PC-9 (cell line): Measurements from ENCODE around the gene TRPM1. TPM values are rescaled to one million over a fixed set of nuclear protein-coding genes. Genes with fewer than 3 reads are reported as not detected.

Source experiments
- BruUV-seq: library from RNA; stranded (reverse); fragments of 400-500 nt; replicated peaks from 2 replicates; lab custom pipeline; 2021; lab: Mats Ljungman, UMichigan
- CTCF ChIA-PET: fragments of 300-600 bp; sonication (Branson Sonifier 250); formaldehyde crosslinking; loops from one replicate; lab custom pipeline; 2022; ENCODE audit warnings: antibody characterized with exemption; lab: Charles Lee
- POLR2A ChIA-PET: fragments of 300-600 bp; sonication (Branson Sonifier 250); formaldehyde crosslinking; loops from one replicate; lab custom pipeline; 2022; ENCODE audit warnings: antibody characterized with exemption; ENCODE audit not compliant: unreplicated experiment; lab: Charles Lee
- DNase-seq, 2 experiments: peaks; one replicate each; pipeline versions ENCODE4 v3.0.0 to v3.0.0-alpha.2; 2015 to 2022; ENCODE audit warnings: mixed read lengths in 1 of 2
- H2AFZ ChIP-seq: fragments of 200-600 bp; sonication (generic); 2 replicates; pipeline ENCODE4 v1.8.1; 2017; ENCODE audit warnings: antibody characterized with exemption
- H3F3A ChIP-seq: fragments of 200-600 bp; sonication (generic); 2 replicates; pipeline ENCODE4 v1.8.1; 2017; ENCODE audit warnings: antibody characterized with exemption, mild to moderate bottlenecking, low read depth; ENCODE audit not compliant: insufficient read depth
- H3K27ac ChIP-seq: fragments of 200-600 bp; sonication (generic); 2 replicates; pipeline ENCODE4 v1.6.1; 2016; ENCODE audit warnings: mixed run types
- H3K27me3 ChIP-seq: fragments of 200-600 bp; sonication (generic); 2 replicates; pipeline ENCODE4 v1.6.1; 2016; ENCODE audit warnings: low read depth, mixed run types; ENCODE audit not compliant: insufficient read depth
- H3K36me3 ChIP-seq: fragments of 200-600 bp; sonication (generic); 2 replicates; pipeline ENCODE4 v1.6.1; 2016; ENCODE audit warnings: low read depth, mixed run types
- H3K4me1 ChIP-seq: fragments of 200-600 bp; sonication (generic); replicated peaks from 2 replicates; pipeline ENCODE4 v1.6.1; 2016; ENCODE audit warnings: mixed run types; ENCODE audit not compliant: insufficient read depth
- H3K4me2 ChIP-seq: fragments of 200-600 bp; sonication (generic); 2 replicates; pipeline ENCODE4 v1.6.1; 2017; ENCODE audit warnings: mixed run types
- H3K4me3 ChIP-seq: fragments of 200-600 bp; sonication (generic); 2 replicates; pipeline ENCODE4 v1.6.1; 2016; ENCODE audit warnings: mixed run types
- H3K79me2 ChIP-seq: fragments of 200-600 bp; sonication (generic); 2 replicates; pipeline ENCODE4 v1.6.1; 2017; ENCODE audit warnings: low read depth, mixed run types
- H3K9me2 ChIP-seq: fragments of 200-600 bp; sonication (generic); 2 replicates; pipeline ENCODE4 v1.8.1; 2017; ENCODE audit warnings: mild to moderate bottlenecking; ENCODE audit not compliant: insufficient read depth
- H3K9me3 ChIP-seq: fragments of 200-600 bp; sonication (generic); 2 replicates; pipeline ENCODE4 v1.8.1; 2016; ENCODE audit warnings: low read depth; ENCODE audit not compliant: insufficient read depth
- H4K20me1 ChIP-seq: fragments of 200-600 bp; sonication (generic); 2 replicates; pipeline ENCODE4 v1.8.1; 2017; ENCODE audit not compliant: insufficient read depth
- CTCF ChIP-seq: fragments of 200-600 bp; sonication (generic); conservative IDR thresholded peaks from 2 replicates; pipeline ENCODE4 v1.6.1; 2017; ENCODE audit warnings: mixed run types, antibody characterized with exemption, mild to moderate bottlenecking, moderate library complexity
- EZH2 ChIP-seq: fragments of 200-600 bp; sonication (generic); IDR thresholded peaks from 2 replicates; pipeline ENCODE4 v1.8.0; 2017; ENCODE audit warnings: antibody characterized with exemption, low read depth
- intact Hi-C: fragments of 100-400 bp; cut with micrococcal nuclease; formaldehyde crosslinking; loops from one replicate; pipeline ENCODE4 v1.10.0; 2022; ENCODE audit not compliant: unreplicated experiment
- total RNA-seq: library from RNA; stranded (reverse); gene quantifications from 2 replicates; pipeline ENCODE4 v1.2.3, GENCODE V29; 2021

TRPM1 gene
- total RNA-seq, 1 experiment from 2014 or later = not detected

GRCh38 chr15:31013863-31014607 is 87.5 kb downstream of the TRPM1 start:
- no peak overlapping the region for H3K27ac ChIP-seq
- no peak for DNase-seq
- H3K79me2 ChIP-seq = no peaks in the 10 kb centered on the region
- BruUV-seq = no TSS peak
- no peaks in the 10 kb centered on the region for H3K9me2 ChIP-seq
- H3K4me2 ChIP-seq = no peak overlapping the region
- ChIA-PET POLR2A (no interaction called here), CTCF (no interaction called here)
- no peaks in the 10 kb centered on the region for H3K36me3 ChIP-seq
- 0 out of 2 replicates have a peak, but pooled peaks cover 4% of the 10 kb centered on the region for H3K27me3 ChIP-seq
- no peak overlapping the region for H2AFZ ChIP-seq
- intact Hi-C loops = no loop called here
- no peak overlapping the region for H3K4me3 ChIP-seq
- H3F3A ChIP-seq = no peaks in the 10 kb centered on the region
- H3K9me3 ChIP-seq = no peaks in the 10 kb centered on the region
- no peak for TF ChIP-seq EZH2
- no peak for TF ChIP-seq CTCF
- H4K20me1 ChIP-seq = no peaks in the 10 kb centered on the region
- no peaks in the 10 kb centered on the region for H3K4me1 ChIP-seq

GRCh38 chr15:31012455-31012854 is 89.1 kb downstream of the TRPM1 start:
- no peaks in the 10 kb centered on the region for H3K36me3 ChIP-seq
- H3K27ac ChIP-seq = no peak overlapping the region
- TF ChIP-seq EZH2 = no peak
- no peak for TF ChIP-seq CTCF
- no peaks in the 10 kb centered on the region for H3F3A ChIP-seq
- DNase-seq = no peak
- H3K4me2 ChIP-seq = no peak overlapping the region
- H3K4me3 ChIP-seq = no peak overlapping the region
- no peaks in the 10 kb centered on the region for H3K9me3 ChIP-seq
- H3K27me3 ChIP-seq = 0 out of 2 replicates have a peak, but pooled peaks cover 5% of the 10 kb centered on the region
- no TSS peak for BruUV-seq
- no peaks in the 10 kb centered on the region for H4K20me1 ChIP-seq
- intact Hi-C loops = no loop called here
- no peaks in the 10 kb centered on the region for H3K9me2 ChIP-seq
- ChIA-PET POLR2A (no interaction called here), CTCF (no interaction called here)
- H2AFZ ChIP-seq = no peak overlapping the region
- no peaks in the 10 kb centered on the region for H3K4me1 ChIP-seq
- H3K79me2 ChIP-seq = no peaks in the 10 kb centered on the region

- Histone ChIP-seq H3K9me3 (no peaks in the 10 kb centered on the region), H4K20me1 (no peaks in the 10 kb centered on the region), H2AFZ (no peak overlapping the region), H3K4me3 (no peak overlapping the region), H3K79me2 (no peaks in the 10 kb centered on the region), H3K4me1 (no peaks in the 10 kb centered on the region), H3K9me2 (no peaks in the 10 kb centered on the region), H3K27ac (no peak overlapping the region), H3F3A (no peaks in the 10 kb centered on the region), H3K27me3 (peaks cover 26% of the 10 kb centered on the region), H3K36me3 (no peaks in the 10 kb centered on the region), H3K4me2 (no peak overlapping the region)
- no peak for DNase-seq
- no TSS peak for BruUV-seq
- intact Hi-C loops = no loop called here
- no peak for TF ChIP-seq EZH2
- no peak for TF ChIP-seq CTCF
- POLR2A ChIA-PET = no interaction called here
- CTCF ChIA-PET = no interaction called here
These were observed 91.5 kb downstream of the TRPM1 start for GRCh38 chr15:31010036-31010435.
